Endothelial cell of umbilical vein (primary cell): ENCODE data around the gene MACF1.

Experiments used
- CTCF ChIP-seq, 2 donors: IDR thresholded peaks; 1 replicate in 1 of 2; 2 replicates in 1 of 2; pipeline ENCODE4 v1.5.1; 2011; ENCODE audit warnings: low read length in 2 of 2, mild to moderate bottlenecking in 2 of 2, moderate library complexity in 2 of 2, control low read depth in 1 of 2, inconsistent platforms in 1 of 2, low read depth in 1 of 2; ENCODE audit not compliant: insufficient read depth in 1 of 2; ENCODE audit errors: extremely low read depth in 1 of 2
- EZH2 ChIP-seq: IDR thresholded peaks from 2 replicates; pipeline ENCODE4 v1.6.1; 2012; ENCODE audit warnings: borderline replicate concordance, low read depth, mild to moderate bottlenecking, moderate library complexity, low read length, inconsistent platforms; ENCODE audit not compliant: severe bottlenecking
- FOS ChIP-seq: IDR thresholded peaks from 2 replicates; pipeline ENCODE4 v1.6.1; 2011; ENCODE audit warnings: mild to moderate bottlenecking, low read length, moderate library complexity, borderline replicate concordance; ENCODE audit not compliant: insufficient read depth
- JUN ChIP-seq: IDR thresholded peaks from 2 replicates; pipeline ENCODE4 v1.6.1; 2011; ENCODE audit warnings: borderline replicate concordance, low read depth; ENCODE audit not compliant: insufficient read length, insufficient read depth
- POLR2A ChIP-seq: IDR thresholded peaks from 2 replicates; pipeline ENCODE4 v1.6.1; 2012; ENCODE audit warnings: low read depth, mild to moderate bottlenecking, control low read depth, low read length
- POLR2AphosphoS5 ChIP-seq: IDR thresholded peaks from 2 replicates; pipeline ENCODE4 v1.6.1; 2012; ENCODE audit warnings: low read depth, mild to moderate bottlenecking, control low read depth, low read length, moderate library complexity; ENCODE audit not compliant: insufficient read depth

GRCh38 chr1:39275836-39276507, 71.5 kb downstream of the MACF1 start:
- TF ChIP-seq CTCF (IDR thresholded peaks at IDR 0.05; ENCODE audit: extremely low read depth in 1 of 2, insufficient read depth in 1 of 2, low read depth in 1 of 2, low read length in 2 of 2) (no peak), JUN (no peak), FOS (no peak), EZH2 (no peak), POLR2A (no peak), POLR2AphosphoS5 (no peak)
